Gastroesophageal sphincter (tissue), 4 donors: Measurements from ENCODE around the gene PREX1. TPM values are rescaled to one million over a fixed set of nuclear protein-coding genes. Genes with fewer than 3 reads are reported as not detected.

ENCODE experiments used
- ATAC-seq: fragments of 150-250 bp; one replicate; pipeline ENCODE4 v1.9.1; 2016; ENCODE audit warnings: mild to moderate bottlenecking, moderate library complexity
- H3K27ac ChIP-seq, 4 donors: fragments of 200-600 bp; sonication (generic) in 3 of 4; 1 replicate in 3 of 4; 2 replicates in 1 of 4; pipeline ENCODE4 v1.5.1; 2016 to 2019
- H3K27me3 ChIP-seq: fragments of 200-600 bp; sonication (generic); one replicate; pipeline ENCODE4 v1.5.1; 2019
- H3K36me3 ChIP-seq, 2 donors: fragments of 200-600 bp; sonication (generic); one replicate each; pipeline ENCODE4 v1.5.1; 2019; ENCODE audit warnings: control low read depth in 1 of 2
- H3K4me1 ChIP-seq, 3 donors: fragments of 200-600 bp; sonication (generic); 1 replicate in 2 of 3; 2 replicates in 1 of 3; pipeline ENCODE4 v1.5.1; 2016 to 2019; ENCODE audit warnings: control low read depth in 2 of 3
- H3K4me3 ChIP-seq, 2 donors: fragments of 200-600 bp; sonication (generic); one replicate each; pipeline ENCODE4 v1.5.1; 2019; ENCODE audit warnings: mild to moderate bottlenecking in 1 of 2, moderate library complexity in 1 of 2
- H3K9me3 ChIP-seq, 3 donors: fragments of 200-600 bp; sonication (generic); one replicate each; pipeline ENCODE4 v1.5.1; 2017 to 2019; ENCODE audit warnings: control low read depth in 2 of 3
- CTCF ChIP-seq, 4 experiments: fragments of 200-600 bp in 2 of 4; fragments of 450-650 bp in 2 of 4; sonication (generic) in 1 of 4; IDR thresholded peaks; one replicate each; pipeline ENCODE4 v1.5.1; 2017 to 2019; ENCODE audit warnings: antibody characterized with exemption in 4 of 4, mild to moderate bottlenecking in 2 of 4, moderate library complexity in 2 of 4
- EP300 ChIP-seq: sonication (generic); formaldehyde crosslinking; IDR thresholded peaks from one replicate; pipeline ENCODE4 v1.6.1; 2017; ENCODE audit warnings: antibody characterized with exemption, mild to moderate bottlenecking
- POLR2A ChIP-seq, 2 donors: fragments of 450-650 bp; IDR thresholded peaks; one replicate each; pipeline ENCODE4 v1.6.1; 2017; ENCODE audit warnings: antibody characterized with exemption in 2 of 2, mild to moderate bottlenecking in 2 of 2, moderate library complexity in 1 of 2
- POLR2AphosphoS5 ChIP-seq: sonication (generic); formaldehyde crosslinking; IDR thresholded peaks from one replicate; pipeline ENCODE4 v1.6.1; 2017; ENCODE audit warnings: antibody characterized with exemption
- WGBS, 2 donors: methylation state at CpG; one replicate each; pipeline ENCODE4 v1.1.5; 2018; ENCODE audit warnings: low coverage in 1 of 2; 5-methylcytosine and 5-hydroxymethylcytosine counted together
- total RNA-seq, 4 donors: library from RNA; depleted of rRNA; stranded (reverse); fragments of >200 nt; gene quantifications; one replicate each; pipeline ENCODE4 v1.1.0, GENCODE V29; 2016

The PREX1 gene
- total RNA-seq, 4 donors from 2014 or later: 16.3 to 35.7 (median 20.0) TPM

GRCh38 chr20:48802647-48803046, 25.2 kb downstream of the PREX1 start:
- Histone ChIP-seq H3K36me3 (no peaks in the 10 kb centered on the region), H3K4me3 (no peak overlapping the region), H3K4me1 (peaks cover 0 to 23% (median 0%) of the 10 kb centered on the region in 3 donors), H3K27ac (no peak overlapping the region), H3K27me3 (peaks cover 10% of the 10 kb centered on the region), H3K9me3 (peaks cover 0 to 11% (median 0%) of the 10 kb centered on the region in 3 donors)
- TF ChIP-seq POLR2A (IDR thresholded peaks at IDR 0.05) (no peak), EP300 (no peak), CTCF (IDR thresholded peaks at IDR 0.05) (no peak), POLR2AphosphoS5 (no peak)
- ATAC-seq: no peak
- WGBS, 2 donors: no CpG with 5 or more reads among the region's 7 CpGs

GRCh38 chr20:48802216-48802615, 25.6 kb downstream of the PREX1 start:
- no peak for TF ChIP-seq POLR2A (IDR thresholded peaks at IDR 0.05)
- TF ChIP-seq CTCF (IDR thresholded peaks at IDR 0.05): no peak
- TF ChIP-seq POLR2AphosphoS5: no peak
- no peak for TF ChIP-seq EP300
- WGBS, 2 donors: 50% methylated on average over 1 of the region's 2 CpGs; no CpG with 5 or more reads in 1 of the 2 donors
- peaks cover 0 to 7% (median 0%) of the 10 kb centered on the region in 3 donors for H3K9me3 ChIP-seq
- peaks cover 0 to 21% (median 0%) of the 10 kb centered on the region in 3 donors for H3K4me1 ChIP-seq
- no peak overlapping the region for H3K27ac ChIP-seq
- peaks cover 10% of the 10 kb centered on the region for H3K27me3 ChIP-seq
- no peaks in the 10 kb centered on the region for H3K36me3 ChIP-seq
- no peak for ATAC-seq
- H3K4me3 ChIP-seq: no peak overlapping the region

GRCh38 chr20:48801197-48801596, 26.6 kb downstream of the PREX1 start:
- Histone ChIP-seq H3K4me3 (no peak overlapping the region), H3K27ac (no peak overlapping the region), H3K36me3 (no peaks in the 10 kb centered on the region), H3K9me3 (no peaks in the 10 kb centered on the region), H3K27me3 (peaks cover 10% of the 10 kb centered on the region), H3K4me1 (peaks cover 0 to 21% (median 0%) of the 10 kb centered on the region in 3 donors)
- ATAC-seq: no peak
- TF ChIP-seq EP300: no peak
- TF ChIP-seq CTCF (IDR thresholded peaks at IDR 0.05): no peak
- no peak for TF ChIP-seq POLR2AphosphoS5
- TF ChIP-seq POLR2A (IDR thresholded peaks at IDR 0.05): no peak
- WGBS, 2 donors: 90 to 98% methylated on average over 7 of the region's 10 CpGs

GRCh38 chr20:48800177-48800576, 27.6 kb downstream of the PREX1 start:
- TF ChIP-seq POLR2A (IDR thresholded peaks at IDR 0.05) (no peak), CTCF (IDR thresholded peaks at IDR 0.05) (no peak), POLR2AphosphoS5 (no peak), EP300 (no peak)
- no peak overlapping the region for H3K27ac ChIP-seq
- no peak overlapping the region for H3K4me3 ChIP-seq
- ATAC-seq: no peak
- WGBS, 2 donors: 75 to 86% methylated on average over 3 to 4 of the region's 4 CpGs
- H3K27me3 ChIP-seq: peaks cover 3% of the 10 kb centered on the region
- H3K36me3 ChIP-seq: no peaks in the 10 kb centered on the region
- no peaks in the 10 kb centered on the region for H3K9me3 ChIP-seq
- H3K4me1 ChIP-seq: peaks cover 0 to 21% (median 0%) of the 10 kb centered on the region in 3 donors

- H3K36me3 ChIP-seq: no peaks in the 10 kb centered on the region
- 65 to 100% methylated on average over 1 to 6 of the region's 12 CpGs for WGBS, 2 donors
- peaks cover 0 to 23% (median 2%) of the 10 kb centered on the region in 3 donors for H3K4me1 ChIP-seq
- no peak for ATAC-seq
- no peak for TF ChIP-seq POLR2A (IDR thresholded peaks at IDR 0.05)
- no peak for TF ChIP-seq EP300
- no peak for TF ChIP-seq POLR2AphosphoS5
- no peak for TF ChIP-seq CTCF (IDR thresholded peaks at IDR 0.05)
- H3K4me3 ChIP-seq: no peak overlapping the region
- H3K27me3 ChIP-seq: no peaks in the 10 kb centered on the region
- H3K27ac ChIP-seq: no peak overlapping the region
- no peaks in the 10 kb centered on the region for H3K9me3 ChIP-seq
Measured at GRCh38 chr20:48799328-48800105, 28.3 kb downstream of the PREX1 start.
